Activated CD8-positive, alpha-beta memory T cell treated with anti-CD3 and anti-CD28 coated beads for 4 hours (primary cell): ENCODE results near the gene IFT122.

Source experiments
- DNase-seq, 2 donors: peaks; one replicate each; pipeline ENCODE4 v3.0.0-alpha.2; 2020; ENCODE audit warnings: low read depth in 2 of 2

The IFT122 gene

DNA sequence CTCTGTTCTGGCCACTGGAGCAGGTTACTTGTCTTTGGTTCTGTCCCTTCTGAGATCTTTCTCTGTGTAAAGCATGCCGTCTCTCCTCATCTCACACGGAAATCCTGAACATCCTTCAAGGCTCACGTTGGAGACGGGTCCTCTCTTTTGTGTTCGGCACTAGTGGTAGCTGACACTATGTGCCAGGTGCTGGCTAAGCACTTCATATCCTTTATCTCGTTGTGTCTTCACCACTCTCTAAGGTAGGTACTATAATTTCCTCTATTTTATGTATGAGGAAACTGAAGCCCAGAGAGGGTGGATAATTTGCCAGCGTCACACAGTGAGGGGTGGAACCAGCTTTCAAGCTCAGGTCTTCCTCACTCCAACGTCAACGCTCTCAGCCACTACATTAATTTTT, 1.2 kb downstream of the IFT122 start:
- DNase-seq, result no peak

DNA sequence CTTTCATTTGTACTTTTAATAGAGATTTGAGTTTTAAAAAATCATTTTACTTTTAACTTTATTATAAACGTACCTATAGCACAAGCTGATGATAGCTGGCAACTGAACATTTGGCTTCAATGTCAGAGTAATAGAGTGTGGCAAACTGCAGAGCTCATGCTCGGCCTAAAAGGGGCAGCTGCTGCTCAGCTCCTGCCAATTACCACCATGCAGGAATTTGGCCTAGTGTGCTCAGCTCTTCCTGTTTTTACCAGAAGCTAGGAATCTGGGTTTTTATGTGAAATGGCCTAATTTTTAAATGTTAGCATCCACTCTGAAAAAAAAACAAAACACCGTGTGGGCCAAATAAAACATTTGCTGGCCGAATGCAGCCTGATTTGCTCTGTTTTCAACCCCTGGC, 1.8 kb downstream of the IFT122 start:
- DNase-seq, result no peak

DNA sequence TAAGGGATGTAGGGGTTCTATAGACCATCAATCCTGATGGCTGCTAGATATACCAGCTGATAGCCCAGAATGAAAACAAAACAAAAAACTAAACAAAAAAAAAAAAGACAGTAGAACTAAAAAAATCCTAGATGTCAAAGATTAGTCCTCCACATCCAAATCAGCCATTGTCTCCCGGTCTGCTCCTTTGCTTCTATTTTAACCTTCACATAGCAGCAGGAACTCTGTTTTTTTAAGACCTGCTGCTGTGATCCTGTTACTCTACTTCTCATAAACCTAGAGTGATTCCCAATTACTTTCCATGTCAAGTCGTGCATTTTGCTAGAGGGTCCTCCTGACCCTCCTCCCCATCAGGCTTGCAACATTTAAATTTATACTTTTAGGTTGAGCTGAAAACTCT, 2.5 kb downstream of the IFT122 start:
- DNase-seq, result no peak

DNA sequence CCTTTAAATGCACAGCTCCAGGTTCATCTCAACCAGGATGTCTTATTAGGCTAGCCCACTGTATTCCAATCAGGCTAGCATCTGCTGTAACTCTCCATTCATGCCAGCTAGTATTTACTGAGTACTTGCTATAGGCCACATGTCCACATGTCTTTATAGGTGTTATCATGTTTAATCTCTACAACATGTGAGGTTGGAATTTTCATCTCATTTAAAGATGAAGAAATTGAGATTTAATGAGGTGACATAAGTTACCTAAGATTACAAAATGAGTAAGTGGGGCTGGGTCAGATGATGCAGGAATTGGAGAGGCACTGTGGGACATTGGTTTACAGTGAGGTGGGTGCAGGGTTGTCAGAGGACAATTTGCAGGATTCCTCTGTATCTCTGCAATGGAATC, 2.9 kb downstream of the IFT122 start:
- no peak for DNase-seq

DNA sequence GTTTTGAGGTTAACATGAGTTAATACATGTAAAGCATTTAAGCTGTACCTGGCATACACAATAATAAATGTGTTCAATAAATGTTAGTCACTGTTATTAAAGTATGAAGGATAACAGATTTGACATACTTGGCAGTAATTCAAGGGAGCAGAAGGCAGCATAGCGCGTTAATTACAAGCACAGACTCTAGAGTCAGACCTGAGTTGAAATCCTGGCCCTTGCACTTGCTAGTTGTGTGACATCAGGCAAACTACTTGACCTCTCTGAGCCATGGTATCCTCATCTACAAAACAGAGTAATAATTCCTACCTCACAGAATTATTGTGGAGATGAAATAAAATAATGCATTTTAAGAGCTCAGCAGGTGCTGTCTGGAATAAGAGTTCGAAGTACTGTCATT, 5.4 kb downstream of the IFT122 start:
- DNase-seq, result no peak

DNA sequence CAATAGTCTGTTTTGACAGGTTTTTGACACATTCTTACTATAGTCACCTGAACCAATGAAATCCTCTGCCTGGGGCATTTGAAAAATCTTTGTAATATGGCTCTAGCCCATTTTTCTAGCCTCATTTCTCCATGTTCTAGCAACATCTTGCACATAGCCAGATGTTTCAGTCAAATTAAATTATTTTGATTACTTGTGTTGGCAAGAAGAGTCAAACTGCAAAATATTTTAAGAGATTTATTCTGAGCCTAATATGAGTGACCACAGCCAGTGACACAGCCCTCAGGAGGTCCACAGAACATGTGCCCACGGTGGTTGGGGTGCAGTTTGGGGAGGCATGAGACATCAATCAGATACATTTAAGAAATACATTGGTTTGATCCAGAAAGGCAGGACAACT, 6.9 kb downstream of the IFT122 start:
- no peak for DNase-seq

DNA sequence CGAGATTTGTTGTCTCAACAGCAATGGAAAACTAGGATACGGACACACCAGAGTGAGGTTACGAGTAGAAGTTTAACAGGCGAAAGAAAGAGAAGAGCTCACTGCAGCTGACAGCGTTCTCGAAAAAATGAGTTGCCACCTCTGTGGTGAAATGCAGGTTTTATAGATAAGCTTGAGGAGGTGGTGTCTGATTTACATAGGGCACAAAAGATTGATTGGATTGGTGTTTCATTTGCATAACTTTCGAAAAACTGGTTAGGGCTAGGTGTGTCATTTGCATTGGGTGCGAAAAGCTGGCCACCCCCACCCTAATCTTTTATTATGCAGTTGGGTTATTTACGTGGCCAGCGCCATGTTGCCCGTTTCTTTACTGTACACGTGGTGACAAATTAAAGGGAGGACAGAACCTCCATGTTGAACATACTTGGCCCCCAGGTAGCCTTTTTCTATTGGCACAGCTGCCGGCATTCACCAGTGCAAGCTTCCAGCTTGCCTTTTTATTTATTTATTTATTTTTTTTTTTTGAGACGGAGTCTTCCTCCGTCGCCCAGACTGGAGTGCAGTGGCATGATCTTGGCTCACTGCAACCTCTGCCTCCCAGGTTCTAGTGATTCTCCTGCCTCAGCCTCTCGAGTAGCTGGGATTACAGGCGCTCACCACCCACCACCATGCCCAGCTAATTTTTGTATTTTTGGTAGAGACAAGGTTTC, 8.3 kb downstream of the IFT122 start:
- no peak for DNase-seq

DNA sequence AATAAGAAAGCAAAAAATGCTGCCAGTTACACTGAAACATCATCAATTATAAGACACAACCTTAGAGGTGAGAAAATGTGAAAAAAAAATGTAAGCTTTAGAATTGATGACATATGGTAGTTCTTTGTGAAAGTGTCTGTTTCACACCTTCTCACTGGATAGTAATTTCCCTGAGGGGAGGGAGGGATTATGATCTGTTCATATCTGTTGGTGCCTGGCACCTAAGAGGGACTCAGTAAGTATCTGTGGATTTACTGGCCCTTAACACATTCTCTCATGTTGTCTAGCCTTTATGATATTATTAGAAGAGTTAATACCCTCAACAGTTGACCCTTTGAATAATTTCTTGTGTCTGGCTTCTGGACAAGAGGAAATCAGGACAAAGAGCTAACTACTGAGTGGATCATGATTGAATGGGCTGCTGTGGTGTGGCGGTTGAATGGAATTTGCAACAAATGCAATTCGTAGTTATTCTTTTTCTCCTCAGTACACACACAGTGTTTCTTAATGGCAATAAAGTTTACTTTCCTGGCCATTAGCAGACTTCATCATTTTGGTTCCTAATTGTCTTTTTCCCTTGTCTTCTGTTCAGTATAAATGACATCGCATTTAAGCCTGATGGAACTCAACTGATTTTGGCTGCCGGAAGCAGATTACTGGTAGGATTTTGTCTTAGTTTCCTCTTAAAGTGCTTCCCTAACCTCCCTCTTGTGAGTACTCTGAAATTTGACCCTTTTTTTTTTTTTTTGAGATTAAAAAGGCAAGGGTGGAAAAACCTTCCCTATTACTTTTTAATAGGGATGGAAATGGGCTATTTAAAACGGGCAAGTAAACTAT, 9.5 kb downstream of the IFT122 start:
- no peak for DNase-seq

DNA sequence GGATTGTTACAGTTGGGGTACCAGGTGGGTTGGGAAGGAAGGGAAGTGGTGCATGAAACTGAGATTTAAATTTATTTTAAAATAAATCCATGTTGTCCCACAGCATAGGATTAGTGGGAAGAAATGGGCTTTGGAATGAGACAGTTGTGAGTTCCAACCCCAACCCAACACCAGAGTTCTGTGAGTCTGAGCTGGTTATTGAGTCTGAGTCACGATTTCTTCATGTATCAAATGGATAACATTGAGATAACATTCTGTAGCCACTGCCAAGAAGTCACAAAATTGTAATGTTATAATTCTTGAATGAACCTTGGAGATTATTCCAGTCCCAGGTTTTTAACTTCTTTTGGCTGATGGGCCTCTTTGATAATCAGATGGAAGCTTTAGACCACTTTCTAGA, 13.7 kb downstream of the IFT122 start:
- DNase-seq, result no peak

DNA sequence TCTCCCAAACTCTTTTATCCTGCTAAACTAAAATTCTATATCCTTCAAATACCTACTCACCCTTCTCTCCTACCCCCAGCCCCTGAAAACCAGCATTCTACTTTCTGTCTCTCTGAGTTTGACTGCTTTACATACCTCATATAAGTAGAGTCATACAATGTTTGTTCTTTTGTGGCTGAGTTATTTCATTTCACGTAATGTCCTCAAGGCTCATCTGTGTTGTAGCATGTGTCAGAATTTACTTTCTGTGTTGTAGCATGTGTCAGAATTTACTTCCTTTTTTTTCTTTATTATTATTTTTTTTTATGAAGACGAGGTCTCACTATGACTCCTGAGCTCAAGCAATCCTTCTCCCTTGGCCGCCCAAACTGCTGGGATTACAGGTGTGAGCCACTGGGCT, 20.1 kb downstream of the IFT122 start:
- no peak for DNase-seq

DNA sequence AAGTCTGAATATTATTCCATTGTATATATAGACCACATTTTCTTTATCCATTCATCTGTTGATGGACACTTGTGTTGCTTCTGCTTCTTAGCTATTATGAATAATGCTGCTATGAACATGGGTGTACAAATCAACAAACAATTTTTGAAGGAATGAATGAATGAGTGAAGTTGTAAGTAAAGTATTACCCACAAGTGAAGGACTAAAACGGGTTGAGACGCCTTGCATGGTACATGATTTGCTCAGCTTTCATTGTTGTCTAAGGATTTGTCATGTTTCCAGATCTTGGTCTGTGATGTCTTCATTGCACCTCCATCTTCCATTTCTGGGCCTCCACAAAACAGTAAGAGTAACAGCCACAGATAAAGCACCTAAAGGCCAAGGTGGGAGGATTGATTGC, 20.5 kb downstream of the IFT122 start:
- DNase-seq, result no peak

DNA sequence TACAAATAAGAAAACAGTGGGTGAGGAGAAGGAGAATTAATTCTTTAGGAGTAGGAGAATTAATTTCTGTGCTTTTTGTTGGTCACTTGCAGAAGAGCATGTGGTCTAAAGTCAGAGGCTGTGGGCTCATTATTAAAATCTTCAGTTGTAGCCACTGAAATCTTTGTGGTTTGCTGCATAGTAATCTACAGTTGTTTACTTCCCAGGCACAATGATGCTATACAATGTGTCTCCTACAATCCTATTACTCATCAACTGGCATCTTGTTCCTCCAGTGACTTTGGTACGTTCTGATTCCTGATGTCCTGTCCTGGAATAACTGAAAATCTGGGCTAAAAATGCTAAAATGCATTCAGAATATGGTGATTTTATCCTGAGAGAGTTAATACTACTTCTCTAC, 21.0 kb downstream of the IFT122 start:
- DNase-seq, result no peak

DNA sequence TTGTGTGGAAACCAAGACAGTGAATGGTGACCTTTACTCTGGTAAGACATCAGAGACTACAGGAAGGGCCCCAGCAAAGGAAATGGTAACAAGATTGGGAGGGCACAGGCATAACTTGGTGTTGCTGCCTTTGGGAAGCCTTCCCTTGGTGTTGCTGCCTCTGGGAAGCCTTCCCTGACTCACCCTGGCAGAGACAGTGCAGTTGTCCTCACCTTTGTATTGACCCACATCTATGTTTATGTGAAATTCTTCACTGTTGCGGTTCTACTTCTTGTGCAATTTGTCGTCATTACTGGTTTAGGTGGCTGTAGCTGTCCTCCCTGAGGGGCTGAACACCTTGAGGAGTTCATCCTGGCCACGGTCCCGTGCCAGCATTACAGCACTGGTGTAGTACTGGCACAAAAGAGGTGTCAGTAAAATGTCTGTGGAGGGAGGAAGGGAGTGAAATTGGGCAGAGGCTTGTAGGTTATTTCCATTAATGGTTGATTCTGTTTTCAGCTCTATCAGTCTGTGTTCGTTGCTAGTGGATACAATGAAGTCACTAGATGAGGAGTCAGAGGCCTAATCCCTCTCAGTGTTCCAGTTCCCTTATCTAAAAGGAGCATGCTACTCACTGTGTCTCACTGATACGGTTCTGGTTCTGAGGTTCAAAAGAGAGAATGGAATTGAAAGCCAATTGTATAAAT, 21.6 kb downstream of the IFT122 start:
- DNase-seq, result no peak

DNA sequence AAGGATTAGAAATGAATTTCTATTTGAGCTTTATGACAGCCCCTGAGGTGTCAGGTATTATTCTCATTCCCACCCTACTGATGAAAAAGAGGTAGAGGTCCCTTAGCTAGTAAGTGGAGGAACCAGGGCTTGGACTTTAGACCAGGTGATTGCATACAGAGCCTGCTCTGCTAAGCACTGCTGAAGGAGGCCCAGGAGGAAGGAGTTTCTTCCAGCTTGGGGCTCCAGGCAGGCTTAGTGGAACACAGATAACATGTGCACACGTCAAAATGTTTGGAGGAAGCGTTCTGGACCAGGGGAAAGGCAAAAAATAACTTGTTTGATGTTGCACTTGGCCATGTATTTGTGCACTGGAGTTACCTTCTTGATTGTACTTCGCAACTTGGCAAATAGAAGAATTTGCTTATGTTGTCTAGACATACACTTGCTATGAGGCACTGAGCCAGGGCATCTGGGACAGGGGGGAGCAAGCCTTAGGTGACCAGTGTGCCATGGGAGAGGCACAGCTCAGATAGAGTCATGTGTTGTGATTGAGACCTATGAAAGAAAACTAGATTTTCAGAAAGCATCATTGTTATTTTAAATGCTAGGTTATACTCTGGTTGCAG, 22.4 kb downstream of the IFT122 start:
- no peak for DNase-seq

DNA sequence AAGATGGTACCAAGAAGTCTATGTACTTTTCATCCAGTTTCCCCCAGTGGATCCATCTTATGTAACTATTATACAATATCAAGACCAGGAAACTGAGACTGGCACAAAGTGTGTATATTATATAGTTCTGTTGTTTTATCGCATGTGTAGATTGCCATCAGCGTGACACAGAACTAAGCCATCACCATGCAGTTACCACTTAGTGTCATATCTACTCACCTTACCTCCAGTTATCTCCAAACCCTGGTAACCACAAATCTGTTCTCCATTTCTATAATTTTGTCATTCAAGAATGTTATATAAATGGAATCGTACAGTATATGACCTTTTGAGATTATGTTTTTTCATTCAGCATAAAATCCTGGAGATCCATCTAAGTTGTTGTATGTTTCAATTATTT, 23.1 kb downstream of the IFT122 start:
- DNase-seq, result no peak

DNA sequence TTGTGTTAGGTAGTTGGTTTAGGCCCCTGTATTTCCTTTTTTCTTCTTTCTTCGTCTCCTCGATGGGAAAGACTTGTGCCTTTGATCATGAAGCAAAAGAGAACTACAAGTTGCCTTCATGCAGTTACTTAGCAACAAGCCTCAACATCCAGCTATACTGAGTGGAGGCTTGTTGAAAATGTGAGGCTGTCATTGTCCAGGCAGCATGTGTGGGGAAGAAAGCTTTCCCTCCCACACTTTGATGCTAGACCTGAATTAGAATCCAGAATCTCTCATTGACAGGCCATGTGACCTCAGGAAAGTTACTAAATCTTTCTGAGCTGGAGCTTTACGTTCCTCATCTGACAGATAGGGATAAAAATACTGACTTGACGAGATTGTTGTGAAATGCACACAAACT, 23.7 kb downstream of the IFT122 start:
- DNase-seq, result no peak

DNA sequence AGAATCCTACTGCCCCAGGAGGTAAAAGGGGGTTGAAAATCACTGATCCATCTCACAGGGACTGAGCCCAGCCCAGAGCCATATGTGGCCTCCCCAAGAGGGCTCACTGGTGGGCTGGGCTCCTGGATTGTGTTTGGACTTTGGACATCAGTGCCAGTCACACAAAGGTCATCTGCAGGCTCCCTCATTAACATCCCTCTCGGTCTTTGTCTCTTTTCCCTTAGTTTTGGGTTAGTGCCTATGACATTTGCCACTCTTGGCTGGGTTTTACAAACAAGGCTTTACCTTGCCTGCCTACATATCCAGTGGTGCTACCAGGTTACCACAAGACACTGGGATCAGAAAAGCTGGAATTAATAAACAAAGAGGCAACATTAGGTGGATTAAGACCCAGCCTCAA, 27.9 kb downstream of the IFT122 start:
- no peak for DNase-seq

DNA sequence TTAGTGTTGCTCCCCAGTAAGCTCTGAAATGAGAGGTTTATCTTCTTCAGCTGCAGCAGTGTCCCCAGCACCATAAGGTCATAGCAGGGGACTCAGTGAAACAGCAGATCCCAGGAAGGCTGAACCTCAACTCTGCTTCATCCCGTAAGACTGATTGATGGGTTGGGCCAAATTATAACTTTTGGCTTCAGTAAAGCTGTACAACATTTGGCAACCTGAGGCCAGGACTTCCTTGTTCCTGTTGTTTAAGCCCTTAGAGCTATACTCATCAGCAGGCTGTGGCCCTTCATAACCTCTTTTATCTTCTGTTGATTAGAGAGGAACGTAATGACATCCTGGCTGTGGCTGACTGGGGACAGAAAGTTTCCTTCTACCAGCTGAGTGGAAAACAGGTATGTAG, 29.0 kb downstream of the IFT122 start:
- DNase-seq, result no peak

DNA sequence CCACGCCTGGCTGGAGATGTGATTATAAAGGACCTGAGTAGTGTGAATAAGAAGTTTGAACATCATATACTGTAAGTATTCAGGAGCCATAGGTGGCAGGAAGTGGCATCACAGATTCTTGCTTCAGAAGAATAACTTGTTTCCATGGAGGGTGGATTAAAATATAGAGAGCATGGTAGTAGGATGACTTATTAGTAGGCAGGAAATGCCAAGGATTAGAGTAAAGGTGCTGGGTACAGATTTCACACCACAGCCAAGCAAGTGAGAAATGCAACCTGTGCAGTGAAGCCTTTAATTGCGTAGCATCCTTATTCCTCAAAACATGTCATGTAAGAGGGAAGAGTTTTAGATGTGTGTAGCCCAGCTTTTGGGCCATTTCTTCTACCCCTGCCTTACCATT, 30.8 kb downstream of the IFT122 start:
- no peak for DNase-seq

DNA sequence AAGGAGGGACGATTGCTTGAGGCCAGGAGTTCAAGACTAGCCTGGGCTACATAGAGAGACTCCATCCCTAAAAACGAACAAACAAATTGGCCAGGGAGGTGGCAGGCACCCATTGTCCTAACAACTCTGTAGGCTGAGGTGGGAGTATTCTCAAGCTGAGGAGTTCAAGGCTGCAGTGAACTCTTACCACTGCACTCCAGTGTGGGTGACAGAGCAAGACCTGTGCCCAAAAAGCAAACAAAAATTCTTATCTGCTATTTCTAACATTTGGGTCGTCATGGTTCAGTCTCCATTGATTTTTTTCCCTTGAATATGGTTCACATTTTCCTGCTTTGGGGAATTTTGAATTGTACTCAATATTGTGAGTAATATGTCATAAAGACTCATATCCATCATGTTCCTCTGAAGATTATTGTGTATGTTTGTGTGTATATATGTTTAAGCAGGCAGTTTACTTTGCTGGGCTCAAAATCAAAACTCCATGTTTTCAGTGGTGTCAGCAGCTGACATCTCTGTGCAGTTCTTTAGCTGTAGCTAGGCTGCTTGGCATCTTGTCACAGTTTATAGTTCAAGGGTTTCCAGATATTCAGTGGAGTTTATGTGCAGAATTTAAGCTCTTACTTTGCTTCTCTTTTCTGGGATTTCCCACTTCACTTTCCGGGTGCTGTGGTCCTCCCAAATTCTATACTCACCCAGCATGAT, 33.2 kb downstream of the IFT122 start:
- no peak for DNase-seq

DNA sequence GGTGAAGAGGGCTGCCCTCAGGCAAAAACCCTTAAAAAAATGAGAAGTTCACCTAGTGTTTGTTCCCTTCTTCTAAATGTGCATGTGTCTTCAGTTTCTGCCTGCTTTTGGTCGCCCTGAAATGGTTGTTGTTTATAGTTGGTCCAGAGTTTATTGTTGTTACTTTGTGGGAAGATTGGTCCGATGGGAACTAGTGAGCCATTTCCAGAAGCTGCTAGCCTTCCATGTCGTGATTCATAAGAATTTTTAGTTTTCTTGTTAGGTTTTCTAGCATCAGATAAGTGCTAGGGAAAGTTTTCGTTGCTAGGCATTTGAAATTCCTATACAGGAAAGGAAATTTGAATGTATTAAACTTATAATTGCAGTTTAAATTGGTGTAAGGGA, 33.7 kb downstream of the IFT122 start:
- DNase-seq, result no peak
